GM13977 (cell line): ENCODE measurements around the gene DYNC1I1.

Experiments used
- DNase-seq: peaks from one replicate; pipeline ENCODE4 v3.0.0; 2012; ENCODE audit warnings: low spot score
- CTCF ChIP-seq: IDR thresholded peaks from 2 replicates; pipeline ENCODE4 v1.5.1; 2012; ENCODE audit warnings: mild to moderate bottlenecking, control low read depth; ENCODE audit not compliant: insufficient read depth; ENCODE audit errors: extremely low read depth, missing control alignments
- in situ Hi-C: fragments of 300-500 bp; cut with MboI; formaldehyde crosslinking; loops from one replicate; pipeline ENCODE4 v1.12.0; 2022; ENCODE audit warnings: low sequenced_read_pairs, low pct_unique_long_range_greater_than_20kb, mixed read lengths, inconsistent platforms; ENCODE audit not compliant: unreplicated experiment

Gene DYNC1I1

GRCh38 chr7:95917634-95918033, 145.3 kb downstream of the DYNC1I1 start:
- no peak for DNase-seq
- TF ChIP-seq CTCF = no peak
- in situ Hi-C loops = loop anchor here (25.0 kb wide), 1 partner anchor 1120 kb away; no protein-coding TSS in a partner anchor

GRCh38 chr7:95919556-95919955, 147.2 kb downstream of the DYNC1I1 start:
- TF ChIP-seq CTCF = no peak
- in situ Hi-C loops = loop anchor here (25.0 kb wide), 1 partner anchor 1118 kb away; no protein-coding TSS in a partner anchor
- DNase-seq = no peak

DNA sequence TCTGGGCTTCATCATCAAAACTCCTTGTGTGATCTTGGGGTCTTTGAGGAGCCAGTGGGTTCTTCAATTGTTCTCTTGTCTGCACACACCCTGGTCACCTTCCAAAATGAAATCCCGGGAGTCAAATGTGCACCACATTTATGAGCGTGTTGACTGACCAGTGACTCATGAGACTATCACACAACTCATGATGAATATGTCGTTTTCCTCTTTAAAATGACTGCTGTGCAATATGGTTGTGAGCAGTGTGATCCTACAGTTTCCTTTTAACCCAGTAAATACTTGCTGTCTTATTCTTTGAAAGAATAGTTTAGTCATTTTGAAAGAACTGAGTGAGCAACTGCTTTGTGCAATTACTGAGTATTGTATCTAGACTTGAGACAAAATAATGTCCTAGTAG, 149.2 kb downstream of the DYNC1I1 start:
- no peak for DNase-seq
- no peak for TF ChIP-seq CTCF
- in situ Hi-C loops = loop anchor here (25.0 kb wide), 1 partner anchor 1116 kb away; no protein-coding TSS in a partner anchor

DNA sequence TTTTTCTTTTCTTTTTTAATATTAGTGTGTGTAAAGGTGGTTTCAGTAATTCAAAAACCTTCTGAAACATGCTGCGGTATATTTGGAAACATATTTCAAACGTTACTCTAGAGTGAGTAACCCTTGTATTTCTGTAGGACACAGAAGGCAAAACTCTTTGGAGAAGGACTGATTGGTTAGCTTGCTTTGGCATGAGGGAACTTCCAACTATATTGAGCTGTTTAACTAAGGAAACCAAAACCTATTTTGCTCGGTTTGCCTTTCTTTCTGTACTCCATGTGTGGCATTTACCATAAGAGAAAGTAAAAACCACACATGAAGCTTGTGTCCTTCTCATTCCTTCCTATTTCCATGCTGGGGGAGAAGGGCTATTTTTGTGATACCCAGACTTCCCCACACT, 149.8 kb downstream of the DYNC1I1 start:
- no peak for DNase-seq
- in situ Hi-C loops = loop anchor here (25.0 kb wide), 1 partner anchor 1115 kb away; no protein-coding TSS in a partner anchor
- TF ChIP-seq CTCF = no peak

- no peak for DNase-seq
- TF ChIP-seq CTCF = no peak
Observed at GRCh38 chr7:95925236-95925635, 152.9 kb downstream of the DYNC1I1 start.

DNA sequence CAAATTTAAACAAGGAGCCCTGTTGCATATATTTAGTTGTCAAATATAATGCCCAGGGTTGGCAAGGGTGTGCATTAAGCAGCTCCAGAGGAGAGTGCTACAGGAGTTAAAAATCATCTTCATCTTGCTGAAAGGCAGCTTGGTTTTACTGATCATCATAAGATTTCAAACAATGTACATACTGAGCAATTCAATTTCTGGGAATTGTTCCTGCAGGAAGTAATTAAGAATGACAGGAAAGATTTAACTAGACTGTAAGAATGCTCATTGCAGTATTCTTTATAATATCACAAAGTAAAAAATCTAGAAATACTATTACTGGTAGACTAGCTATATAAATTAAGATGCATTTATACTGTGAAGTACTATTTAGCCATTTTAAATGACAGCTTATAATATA, 153.6 kb downstream of the DYNC1I1 start:
- TF ChIP-seq CTCF = no peak
- in situ Hi-C loops = no loop called here
- no peak for DNase-seq

More at GRCh38 chr7:95925236-95925635, 152.9 kb downstream of the DYNC1I1 start:
- in situ Hi-C loops = no loop called here

DNA sequence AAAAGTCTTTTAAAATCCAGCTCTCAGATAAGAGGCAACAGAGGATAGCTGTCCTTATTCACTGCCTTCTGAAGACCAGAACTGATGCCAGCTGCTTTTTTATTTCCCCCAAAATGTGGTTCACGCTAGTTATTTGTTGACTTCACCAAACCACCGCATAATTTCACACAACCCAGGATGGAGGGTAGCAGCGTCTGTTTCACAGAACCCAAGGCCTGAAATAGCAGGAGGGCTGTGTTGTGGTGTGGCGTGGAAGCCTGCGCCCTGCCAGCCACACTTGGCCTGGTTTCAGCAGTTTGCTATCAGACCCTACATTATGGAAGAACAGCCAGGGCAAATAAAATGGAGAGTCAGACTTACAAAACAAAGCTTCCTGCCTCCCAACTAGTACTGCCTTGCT, 155.4 kb downstream of the DYNC1I1 start:
- DNase-seq = no peak
- no peak for TF ChIP-seq CTCF
- in situ Hi-C loops = no loop called here
